ENCODE measurements around the gene SRMS. TPM values are rescaled to one million over a fixed set of nuclear protein-coding genes. Genes with fewer than 3 reads are reported as not detected.

Gene SRMS
- total RNA-seq = not detected in 2 replicates

GRCh38 chr20:63547725-63548480 lies at the start of gene SRMS:
TSS of gene SRMS (minus strand) at chr20:63547749. CDS start at chr20:63547463, 286 bp downstream.

GRCh38 chr20:63574156-63574828 lies 26.7 kb upstream of the SRMS start, which contains the start of gene HELZ2:
TSS of gene HELZ2 (minus strand) at chr20:63574239. CDS start at chr20:63572385, 1,854 bp downstream.

GRCh38 chr20:63553933-63554290 lies 6.4 kb upstream of the SRMS start, which contains the start of gene FNDC11:
TSS of gene FNDC11 (plus strand) at chr20:63554159. CDS start at chr20:63555664, 1,505 bp downstream.

GRCh38 chr20:63536997-63537524 lies 10.5 kb downstream of the SRMS start, which contains the start of gene PTK6:
TSS of gene PTK6 (minus strand) at chr20:63537376. CDS start at chr20:63537314, 62 bp downstream.

GRCh38 chr20:63520504-63520933 lies 27.0 kb downstream of the SRMS start, which contains the start of gene PPDPF:
TSS of gene PPDPF (plus strand) at chr20:63520765. CDS start at chr20:63521309, 544 bp downstream.

GRCh38 chr20:63498960-63499337 lies 48.6 kb downstream of the SRMS start, which contains the start of gene EEF1A2:
TSS of gene EEF1A2 (minus strand) at chr20:63499083. CDS start at chr20:63497763, 1,320 bp downstream.

Other genes with a start within 250 kb of the SRMS start
- not detected in 2 replicates for gene CHRNA4, start 186.4 kb downstream of the SRMS start, total RNA-seq
- gene KCNQ2, start 75.1 kb downstream of the SRMS start, total RNA-seq = not detected in 2 replicates
- gene EEF1A2, start 48.7 kb downstream of the SRMS start, total RNA-seq = 1.3 and 1.4 TPM in 2 replicates
- 107 and 208 TPM in 2 replicates for gene PPDPF, start 27.0 kb downstream of the SRMS start, total RNA-seq
- not detected in 2 replicates for gene PTK6, start 10.4 kb downstream of the SRMS start, total RNA-seq
- 0.78 TPM in 1 of 2 replicates, not detected in the other for gene FNDC11, start 6.4 kb upstream of the SRMS start, total RNA-seq
- gene HELZ2, start 26.5 kb upstream of the SRMS start, total RNA-seq = 40.4 and 58.7 TPM in 2 replicates
- 12.3 and 14.0 TPM in 2 replicates for gene GMEB2, start 79.4 kb upstream of the SRMS start, total RNA-seq
- 38.9 and 65.8 TPM in 2 replicates for gene STMN3, start 105.7 kb upstream of the SRMS start, total RNA-seq
- 12.4 and 18.2 TPM in 2 replicates for gene RTEL1, start 110.6 kb upstream of the SRMS start, total RNA-seq
- 3.6 and 144 TPM in 2 replicates for gene TNFRSF6B, start 148.9 kb upstream of the SRMS start, total RNA-seq
- 42.3 and 45.3 TPM in 2 replicates for gene ARFRP1, start 160.2 kb upstream of the SRMS start, total RNA-seq
- gene ZGPAT, start 160.3 kb upstream of the SRMS start, total RNA-seq = 17.3 and 23.1 TPM in 2 replicates
- 1.3 and 1.9 TPM in 2 replicates for gene LIME1, start 188.9 kb upstream of the SRMS start, total RNA-seq
- 25.2 and 58.7 TPM in 2 replicates for gene SLC2A4RG, start 192.0 kb upstream of the SRMS start, total RNA-seq

Data from epithelial cell of alveolus of lung (primary cell).